ENCODE measurements around the gene INO80E.

INO80E gene

GRCh38 chr16:29995911-29996765, at the start of gene INO80E:
Gene INO80E, plus strand, starts transcription at chr16:29996241. Its CDS starts 70 bp downstream, at chr16:29996311.
- H3K9me3 ChIP-seq (ENCODE audit: insufficient read depth, low read length) = no peaks in the 10 kb centered on the region
- H3K4me2 ChIP-seq (ENCODE audit: low read length) = peak within 1 kb of the TSS; percentile 96
- peak within 1 kb of the TSS; percentile 94 for H3K4me3 ChIP-seq (ENCODE audit: low read length)
- H3K36me3 ChIP-seq (replicated peaks; ENCODE audit: low read depth, low read length) = peaks cover 20% of the 10 kb centered on the region
- no peaks in the 10 kb centered on the region for H4K20me1 ChIP-seq (ENCODE audit: insufficient read depth, low read length)
- H3K27me3 ChIP-seq (ENCODE audit: low read depth, low read length) = no peaks in the 10 kb centered on the region
- H3K27ac ChIP-seq (ENCODE audit: low read length) = peak within 1 kb of the TSS; percentile 85
- TF ChIP-seq CTCF (IDR thresholded peaks at IDR 0.05; ENCODE audit: low read depth, low read length) = no peak
- TF ChIP-seq EZH2phosphoT487 (IDR thresholded peaks at IDR 0.05; ENCODE audit: low read depth) = no peak
- peak within 1 kb of the TSS; percentile 91 for H2AFZ ChIP-seq (ENCODE audit: low read depth, low read length)
- H3K9ac ChIP-seq (ENCODE audit: low read length) = peak within 1 kb of the TSS; percentile 99
- peaks cover 16% of the 10 kb centered on the region for H3K79me2 ChIP-seq (ENCODE audit: low read length)
- H3K4me1 ChIP-seq (ENCODE audit: low read length) = peaks cover 13% of the 10 kb centered on the region

- Histone ChIP-seq H3K4me3 (ENCODE audit: low read length) (no peak overlapping the region), H3K27ac (ENCODE audit: low read length) (no peak overlapping the region), H3K9me3 (ENCODE audit: insufficient read depth, low read length) (0 out of 2 replicates have a peak, but pooled peaks cover 5% of the 10 kb centered on the region), H3K79me2 (ENCODE audit: low read length) (no peaks in the 10 kb centered on the region), H3K4me2 (ENCODE audit: low read length) (no peak overlapping the region), H3K27me3 (ENCODE audit: low read depth, low read length) (no peaks in the 10 kb centered on the region), H4K20me1 (ENCODE audit: insufficient read depth, low read length) (no peaks in the 10 kb centered on the region), H3K36me3 (replicated peaks; ENCODE audit: low read depth, low read length) (no peaks in the 10 kb centered on the region), H2AFZ (ENCODE audit: low read depth, low read length) (no peak overlapping the region), H3K4me1 (ENCODE audit: low read length) (no peaks in the 10 kb centered on the region; the same call in 1 of the 2 replicates), H3K9ac (ENCODE audit: low read length) (no peak overlapping the region)
- no peak for TF ChIP-seq EZH2phosphoT487 (IDR thresholded peaks at IDR 0.05; ENCODE audit: low read depth)
- no peak for TF ChIP-seq CTCF (IDR thresholded peaks at IDR 0.05; ENCODE audit: low read depth, low read length)
Observed at GRCh38 chr16:29947897-29948296, 48.1 kb upstream of the INO80E start.

- 0 out of 2 replicates have a peak, but pooled peaks cover 5% of the 10 kb centered on the region for H3K9me3 ChIP-seq (ENCODE audit: insufficient read depth, low read length)
- no peak overlapping the region for H3K9ac ChIP-seq (ENCODE audit: low read length)
- H3K4me1 ChIP-seq (ENCODE audit: low read length) = peaks cover 6% of the 10 kb centered on the region; the same call in 1 of the 2 replicates
- no peaks in the 10 kb centered on the region for H3K79me2 ChIP-seq (ENCODE audit: low read length)
- H3K36me3 ChIP-seq (replicated peaks; ENCODE audit: low read depth, low read length) = no peaks in the 10 kb centered on the region
- no peak overlapping the region for H3K27ac ChIP-seq (ENCODE audit: low read length)
- H4K20me1 ChIP-seq (ENCODE audit: insufficient read depth, low read length) = no peaks in the 10 kb centered on the region
- H3K4me2 ChIP-seq (ENCODE audit: low read length) = no peak overlapping the region
- no peak overlapping the region for H3K4me3 ChIP-seq (ENCODE audit: low read length)
- no peak overlapping the region for H2AFZ ChIP-seq (ENCODE audit: low read depth, low read length)
- TF ChIP-seq EZH2phosphoT487 (IDR thresholded peaks at IDR 0.05; ENCODE audit: low read depth) (no peak), CTCF (IDR thresholded peaks at IDR 0.05; ENCODE audit: low read depth, low read length) (no peak)
- no peaks in the 10 kb centered on the region for H3K27me3 ChIP-seq (ENCODE audit: low read depth, low read length)
Observed at GRCh38 chr16:29950806-29951461, 45.1 kb upstream of the INO80E start.

All from OCI-LY3 (cell line).